DOHH2 (cell line): ENCODE results near the gene QSOX2.

ENCODE experiments used
- H3F3A ChIP-seq: fragments of 200-600 bp; sonication (generic), shearing (Covaris generic); 2 replicates; pipeline ENCODE4 v1.6.0; 2016; ENCODE audit warnings: antibody characterized with exemption, mild to moderate bottlenecking; ENCODE audit not compliant: control insufficient read depth, insufficient read depth
- H3K27ac ChIP-seq: fragments of 200-600 bp; sonication (generic); 2 replicates; pipeline ENCODE4 v1.5.1; 2014; ENCODE audit warnings: low read depth, mild to moderate bottlenecking, low read length, moderate library complexity
- H3K27me3 ChIP-seq: fragments of 200-600 bp; sonication (generic); 2 replicates; pipeline ENCODE4 v1.6.1; 2014; ENCODE audit warnings: mild to moderate bottlenecking, low read length, mixed read lengths; ENCODE audit not compliant: control insufficient read depth
- H3K36me3 ChIP-seq: fragments of 200-600 bp; sonication (generic); 2 replicates; pipeline ENCODE4 v1.6.1; 2014; ENCODE audit warnings: mild to moderate bottlenecking, low read length, moderate library complexity, mixed read lengths; ENCODE audit not compliant: control insufficient read depth
- H3K4me1 ChIP-seq: fragments of 200-600 bp; sonication (generic); 2 replicates; pipeline ENCODE4 v1.6.1; 2014; ENCODE audit warnings: mild to moderate bottlenecking, low read length, mixed read lengths; ENCODE audit not compliant: control insufficient read depth
- H3K4me2 ChIP-seq: fragments of 200-600 bp; sonication (generic); 2 replicates; pipeline ENCODE4 v1.6.0; 2014; ENCODE audit warnings: mild to moderate bottlenecking, low read length, moderate library complexity
- H3K4me3 ChIP-seq: fragments of 200-600 bp; sonication (generic); 2 replicates; pipeline ENCODE4 v1.5.1; 2014; ENCODE audit warnings: mild to moderate bottlenecking, low read length, mixed read lengths
- H3K79me2 ChIP-seq: fragments of 200-600 bp; sonication (generic); 2 replicates; pipeline ENCODE4 v1.6.1; 2014; ENCODE audit warnings: mild to moderate bottlenecking, low read length, mixed read lengths; ENCODE audit not compliant: control insufficient read depth
- H3K9me2 ChIP-seq: fragments of 200-600 bp; sonication (generic); replicated peaks from 2 replicates; pipeline ENCODE4 v1.6.1; 2014; ENCODE audit warnings: mild to moderate bottlenecking, low read length, mixed read lengths; ENCODE audit not compliant: control insufficient read depth
- H3K9me3 ChIP-seq: fragments of 200-600 bp; sonication (generic); 2 replicates; pipeline ENCODE4 v1.6.1; 2014; ENCODE audit warnings: antibody characterized with exemption, low read length, mixed read lengths; ENCODE audit not compliant: control insufficient read depth, insufficient read depth
- H4K20me1 ChIP-seq: fragments of 200-600 bp; sonication (generic); 2 replicates; pipeline ENCODE4 v1.6.0; 2014; ENCODE audit warnings: low read depth, mild to moderate bottlenecking, antibody characterized with exemption, low read length, moderate library complexity; ENCODE audit not compliant: control insufficient read depth, insufficient read depth
- CTCF ChIP-seq: fragments of 200-600 bp; sonication (generic); IDR thresholded peaks from one replicate; pipeline ENCODE4 v1.5.1; 2014; ENCODE audit warnings: antibody characterized with exemption, mild to moderate bottlenecking, low read depth, low read length; ENCODE audit not compliant: poor library complexity, severe bottlenecking
- EZH2phosphoT487 ChIP-seq: fragments of 200-600 bp; sonication (generic); IDR thresholded peaks from 2 replicates; pipeline ENCODE4 v1.6.1; 2017; ENCODE audit warnings: borderline replicate concordance, mild to moderate bottlenecking, antibody characterized with exemption, low read length, moderate library complexity, mixed read lengths

The QSOX2 gene

GRCh38 chr9:136216541-136217244, 28.9 kb downstream of the QSOX2 start:
- no peak overlapping the region for H3K4me2 ChIP-seq
- no peaks in the 10 kb centered on the region for H3K27me3 ChIP-seq
- peaks cover 32% of the 10 kb centered on the region for H3K79me2 ChIP-seq
- H3K9me3 ChIP-seq = no peaks in the 10 kb centered on the region
- H3F3A ChIP-seq = no peaks in the 10 kb centered on the region
- no peak overlapping the region for H3K27ac ChIP-seq
- 0 out of 2 replicates have a peak, but pooled peaks cover 4% of the 10 kb centered on the region for H4K20me1 ChIP-seq
- H3K4me3 ChIP-seq = no peak overlapping the region
- TF ChIP-seq CTCF (no peak), EZH2phosphoT487 (no peak)
- H3K4me1 ChIP-seq = peaks cover 53% of the 10 kb centered on the region
- H3K36me3 ChIP-seq = peaks cover 100% of the 10 kb centered on the region
- no peaks in the 10 kb centered on the region for H3K9me2 ChIP-seq

- Histone ChIP-seq H3K27ac (no peak overlapping the region), H3K4me1 (peaks cover 48% of the 10 kb centered on the region), H3K27me3 (no peaks in the 10 kb centered on the region), H3K4me3 (no peak overlapping the region), H3K79me2 (peaks cover 3% of the 10 kb centered on the region), H3K4me2 (no peak overlapping the region), H3K36me3 (peaks cover 100% of the 10 kb centered on the region), H4K20me1 (0 out of 2 replicates have a peak, but pooled peaks cover 4% of the 10 kb centered on the region), H3K9me2 (no peaks in the 10 kb centered on the region), H3K9me3 (no peaks in the 10 kb centered on the region), H3F3A (peaks cover 3% of the 10 kb centered on the region; the same call in 1 of the 2 replicates)
- no peak for TF ChIP-seq CTCF
- no peak for TF ChIP-seq EZH2phosphoT487
These were observed 31.9 kb downstream of the QSOX2 start for GRCh38 chr9:136213733-136214132.

DNA sequence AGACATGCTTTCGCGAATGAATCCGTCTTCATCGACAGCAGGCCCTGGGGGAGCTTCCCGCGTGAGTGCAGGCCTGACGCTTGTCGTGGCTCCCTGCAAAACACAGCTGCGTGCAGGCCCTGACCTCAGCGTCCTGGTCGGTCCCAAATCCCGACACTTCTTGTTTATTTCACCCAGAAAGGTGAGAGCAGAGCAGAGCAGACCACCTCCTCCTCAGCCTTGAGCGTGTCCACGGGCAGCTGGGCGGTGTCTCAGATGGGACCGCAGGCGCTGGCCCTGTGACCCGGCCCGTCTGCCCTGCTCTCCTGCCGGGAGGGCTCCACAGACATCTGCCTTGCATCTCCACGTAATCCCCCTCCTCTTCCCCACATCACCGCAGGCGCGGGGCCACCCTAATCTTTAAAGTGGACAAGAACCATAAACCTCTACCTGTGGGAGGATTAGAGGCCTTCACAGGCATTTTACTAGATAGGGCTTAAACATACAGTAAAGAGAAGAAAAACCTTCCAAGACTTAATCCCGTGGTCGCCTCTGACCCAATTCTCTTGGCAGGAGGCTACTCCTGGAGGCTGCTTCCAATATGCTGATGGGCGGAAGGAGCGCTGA, 33.2 kb downstream of the QSOX2 start:
- H3K27me3 ChIP-seq = no peaks in the 10 kb centered on the region
- no peak for TF ChIP-seq EZH2phosphoT487
- TF ChIP-seq CTCF = no peak
- no peak overlapping the region for H3K4me3 ChIP-seq
- H3K9me3 ChIP-seq = no peaks in the 10 kb centered on the region
- H4K20me1 ChIP-seq = 0 out of 2 replicates have a peak, but pooled peaks cover 7% of the 10 kb centered on the region
- no peaks in the 10 kb centered on the region for H3K9me2 ChIP-seq
- no peak overlapping the region for H3K4me2 ChIP-seq
- peaks cover 98% of the 10 kb centered on the region for H3K36me3 ChIP-seq
- H3K79me2 ChIP-seq = no peaks in the 10 kb centered on the region; the same call in 1 of the 2 replicates
- peaks cover 48% of the 10 kb centered on the region for H3K4me1 ChIP-seq
- H3K27ac ChIP-seq = no peak overlapping the region; the same call in 1 of the 2 replicates
- H3F3A ChIP-seq = peaks cover 6% of the 10 kb centered on the region; the same call in 1 of the 2 replicates
